Heart left ventricle (tissue), 13 donors: Measurements from ENCODE around the gene SNX9.

Experiments used
- CTCF ChIP-seq, 12 donors: fragments of 200-600 bp; sonication (generic) in 4 of 12; IDR thresholded peaks; one replicate each; pipeline versions ENCODE4 v1.5.0 to v1.8.0; 2018 to 2022; ENCODE audit warnings: antibody characterized with exemption in 12 of 12, mild to moderate bottlenecking in 5 of 12
- POLR2A ChIP-seq, 2 donors: fragments of 450-650 bp; IDR thresholded peaks; one replicate each; pipeline ENCODE4 v1.6.1; 2017; ENCODE audit warnings: antibody characterized with exemption in 2 of 2, mild to moderate bottlenecking in 2 of 2, moderate library complexity in 2 of 2
- donor health status: ischemic (EF 13 %, LVEDD 7.1; RV severe dilation, severe dysfunction).
- donor health status: DM: no; HTN: yes; CAD: no.
- donor health status: DM: no; HTN: no; CAD: no.
- donor health status: ischemic (EF 25% LVEDD 6.9; RV normal size, moderate dysfunction).
- donor health status: ischemic (EF 25% LVEDD 5.7; RV mildly dilated, moderate dysfunction).
- donor health status: ischemic (EF 35%, LVEDD 5.7; RV mildly dilated, moderate dysfunction).
- donor health status: nonischemic (EF 11% LVEDD 7.7; RV severe dilation, severe dysfunction).
- donor health status: DM: yes; HTN: yes; CAD: no.
- donor health status: PGD.
- donor health status: ischemic (EF 29% LVEDD 5.4; RV normal size, mild dysfunction).
- donor health status: nonischemic (EF 23%, LVEDD 6.1; RV moderate dilation, normal function).

- TF ChIP-seq CTCF (IDR thresholded peaks at IDR 0.05), result no peak
- TF ChIP-seq POLR2A (IDR thresholded peaks at IDR 0.05), result no peak
Observed at GRCh38 chr6:157834549-157834948, 11.5 kb downstream of the SNX9 start.
